RPMI7951 (cell line): Measurements from ENCODE around the gene FUT7. TPM values are rescaled to one million over a fixed set of nuclear protein-coding genes. Genes with fewer than 3 reads are reported as not detected.
A peak's percentile ranks its signal among the peaks of the same experiment; 100 is the strongest.

Experiments used
- DNase-seq: peaks from one replicate; pipeline ENCODE4 v3.0.0-alpha.2; 2012; ENCODE audit warnings: low read depth
- total RNA-seq: library from RNA; depleted of rRNA; stranded (reverse); fragments of >200 nt; shearing (Covaris generic); gene quantifications from 2 replicates; pipeline ENCODE4 v1.2.3, GENCODE V29; 2014

Gene FUT7
- total RNA-seq, 1 experiment from 2014 or later: not detected

GRCh38 chr9:137018761-137019559, 12.9 kb downstream of the FUT7 start:
- no peak for DNase-seq

GRCh38 chr9:137017791-137018497, 13.9 kb downstream of the FUT7 start:
- DNase-seq: no peak

GRCh38 chr9:137017071-137017470, 14.8 kb downstream of the FUT7 start:
- no peak for DNase-seq

- DNase-seq: no peak
These were observed 15.5 kb downstream of the FUT7 start for GRCh38 chr9:137016436-137016835.

- DNase-seq: no peak
These were observed 15.9 kb downstream of the FUT7 start for GRCh38 chr9:137015976-137016375.

GRCh38 chr9:137015540-137015930, 16.4 kb downstream of the FUT7 start:
- DNase-seq: no peak

GRCh38 chr9:137014776-137015539, 16.9 kb downstream of the FUT7 start:
- DNase-seq: no peak

GRCh38 chr9:137014166-137014565, 17.7 kb downstream of the FUT7 start:
- no peak for DNase-seq

- no peak for DNase-seq
These were observed 18.3 kb downstream of the FUT7 start for GRCh38 chr9:137013571-137013940.

GRCh38 chr9:137012694-137013570, 19.0 kb downstream of the FUT7 start:
- DNase-seq: no peak

GRCh38 chr9:137011907-137012675, 19.8 kb downstream of the FUT7 start:
- no peak for DNase-seq

- no peak for DNase-seq
These were observed 20.7 kb downstream of the FUT7 start for GRCh38 chr9:137011156-137011555.

- DNase-seq: no peak
These were observed 21.8 kb downstream of the FUT7 start for GRCh38 chr9:137009938-137010732.

- DNase-seq: no peak
These were observed 22.7 kb downstream of the FUT7 start for GRCh38 chr9:137009217-137009616.

GRCh38 chr9:137008312-137008711, 23.6 kb downstream of the FUT7 start:
- no peak for DNase-seq

GRCh38 chr9:137007816-137008270, 24.0 kb downstream of the FUT7 start:
- no peak for DNase-seq

GRCh38 chr9:137007108-137007815, 24.6 kb downstream of the FUT7 start:
- no peak for DNase-seq

GRCh38 chr9:137006116-137007003, 25.5 kb downstream of the FUT7 start:
- DNase-seq: peak; percentile 46
